Activated naive CD4-positive, alpha-beta T cell treated with anti-CD3 and anti-CD28 coated beads for 36 hours (primary cell): Measurements from ENCODE around the gene MREG. TPM values are rescaled to one million over a fixed set of nuclear protein-coding genes. Genes with fewer than 3 reads are reported as not detected.
A peak's percentile ranks its signal among the peaks of the same experiment; 100 is the strongest.
"Not testable (repeated sequence)": the region's sequence is repeated elsewhere in the genome, so short reads cannot be mapped to it uniquely, and the experiment has no call there.

Source experiments
- CTCF ChIA-PET: fragments of 350-600 bp; sonication (Branson Sonifier 250); formaldehyde crosslinking; loops from one replicate; lab custom pipeline; 2021; ENCODE audit warnings: antibody characterized with exemption; lab: Charles Lee
- DNase-seq: peaks from one replicate; pipeline ENCODE4 v3.0.0-alpha.2; 2020
- H3K27ac Mint-ChIP-seq: one replicate; pipeline ENCODE4 v1.8.0; 2021; ENCODE audit warnings: mild to moderate bottlenecking, mixed read lengths
- H3K27me3 Mint-ChIP-seq: one replicate; pipeline ENCODE4 v1.8.0; 2021; ENCODE audit warnings: low read depth, mixed read lengths
- H3K36me3 Mint-ChIP-seq: one replicate; pipeline ENCODE4 v1.8.0; 2021; ENCODE audit warnings: low read depth, mixed read lengths
- H3K4me1 Mint-ChIP-seq: one replicate; pipeline ENCODE4 v1.8.0; 2021; ENCODE audit warnings: low read depth, mixed read lengths
- H3K4me3 Mint-ChIP-seq: one replicate; pipeline ENCODE4 v1.8.0; 2021; ENCODE audit warnings: mild to moderate bottlenecking, moderate library complexity, mixed read lengths
- H3K9me3 Mint-ChIP-seq: one replicate; pipeline ENCODE4 v1.8.0; 2021; ENCODE audit warnings: mixed read lengths
- intact Hi-C: fragments of 100-400 bp; cut with micrococcal nuclease; formaldehyde crosslinking; loops from one replicate; pipeline ENCODE4 v1.15.1; 2023
- total RNA-seq, 2 experiments: library from RNA; stranded (reverse); gene quantifications; one replicate each; pipeline ENCODE4 v1.2.3, GENCODE V29; 2021

The MREG gene
- total RNA-seq, 2 experiments from 2014 or later = 3.1 to 3.9 TPM

DNA sequence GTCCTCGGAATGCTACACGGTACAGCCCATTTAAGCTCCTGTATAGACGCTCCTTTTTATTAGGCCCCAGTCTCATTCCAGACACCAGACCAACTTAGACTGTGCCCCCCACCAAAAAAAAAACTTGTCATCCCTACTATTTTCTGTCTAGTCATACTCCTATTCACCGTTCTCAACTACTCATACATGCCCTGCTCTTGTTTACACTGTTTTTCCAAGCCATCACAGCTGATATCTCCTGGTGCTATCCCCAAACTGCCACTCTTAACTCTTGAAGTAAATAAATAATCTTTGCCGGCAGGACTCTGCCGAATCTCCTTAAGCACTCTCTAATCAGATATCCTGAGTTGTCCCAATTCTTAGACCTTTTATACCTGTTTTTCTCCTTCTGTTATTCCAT lies 86.4 kb downstream of the MREG start:
- intact Hi-C loops, H3K27me3 Mint-ChIP-seq, H3K27ac Mint-ChIP-seq, H3K36me3 Mint-ChIP-seq, CTCF ChIA-PET, H3K4me3 Mint-ChIP-seq, DNase-seq, H3K9me3 Mint-ChIP-seq, H3K4me1 Mint-ChIP-seq: not testable (repeated sequence)

DNA sequence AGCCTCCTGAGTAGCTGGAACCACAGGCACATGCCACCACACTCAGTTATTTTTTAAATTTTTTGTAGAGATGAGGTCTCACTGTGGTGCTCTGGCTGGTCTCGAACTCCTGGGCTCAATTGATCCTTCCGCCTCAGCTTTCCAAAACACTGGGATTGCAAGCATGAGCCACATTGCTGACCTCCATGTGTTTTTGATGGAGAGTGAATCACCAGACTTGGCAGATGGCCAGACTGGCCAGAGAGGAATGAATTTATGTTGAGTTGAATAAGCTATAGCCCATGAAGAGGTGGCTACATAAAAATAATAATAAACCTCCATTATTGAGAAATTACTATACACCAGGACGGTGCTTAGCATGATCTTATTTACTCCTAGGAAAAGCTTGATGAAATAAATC lies 91.5 kb downstream of the MREG start:
- no peak overlapping the region for H3K27ac Mint-ChIP-seq
- intact Hi-C loops = no loop called here
- H3K9me3 Mint-ChIP-seq = no peaks in the 10 kb centered on the region
- H3K36me3 Mint-ChIP-seq = no peaks in the 10 kb centered on the region
- no peaks in the 10 kb centered on the region for H3K27me3 Mint-ChIP-seq
- H3K4me3 Mint-ChIP-seq = no peak overlapping the region
- DNase-seq = no peak
- CTCF ChIA-PET = interaction anchor here (0.7 to 2.0 kb wide), 2 partner anchors 10 to 447 kb away, joined by 3 to 8 read pairs; no protein-coding TSS in a partner anchor
- H3K4me1 Mint-ChIP-seq = no peaks in the 10 kb centered on the region

DNA sequence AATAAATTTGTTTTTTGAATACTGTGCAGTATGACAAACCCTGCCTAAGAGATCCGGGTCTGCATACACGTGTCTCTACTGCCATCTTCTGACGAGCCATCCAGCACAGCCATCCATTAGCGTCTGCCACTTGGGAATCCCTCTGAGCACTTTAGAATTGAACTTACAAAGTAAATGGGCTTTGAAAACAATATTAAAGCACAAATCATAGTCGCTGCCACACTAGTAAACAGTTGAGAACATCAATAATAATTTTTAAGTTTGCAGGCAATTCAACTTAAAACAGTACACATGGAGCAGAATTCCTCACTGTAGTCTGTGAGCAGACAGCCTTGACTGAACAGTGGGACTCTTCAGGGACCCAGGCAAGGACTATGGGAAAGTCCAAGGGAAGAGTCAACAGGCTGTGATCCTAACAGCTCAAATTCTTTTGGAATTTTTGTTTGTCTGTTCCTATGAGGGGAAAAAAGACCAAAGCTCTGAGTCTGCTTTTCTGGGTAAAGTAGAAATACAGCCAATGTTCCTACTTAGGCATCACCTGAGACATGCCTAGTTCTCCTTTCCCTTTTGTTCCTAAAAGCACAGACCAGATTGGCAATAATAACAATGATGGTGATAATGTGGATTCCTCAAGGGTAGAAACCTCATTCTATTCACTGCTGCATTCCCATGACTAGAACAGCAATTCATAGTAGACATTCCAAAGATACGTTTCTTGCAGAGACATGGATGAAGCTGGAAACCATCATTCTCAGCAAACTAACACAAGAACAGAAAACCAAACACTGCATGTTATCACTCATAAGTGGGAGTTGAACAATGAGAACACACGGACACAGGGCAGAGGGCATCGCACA lies 92.9 kb downstream of the MREG start:
- no peaks in the 10 kb centered on the region for H3K36me3 Mint-ChIP-seq
- no peaks in the 10 kb centered on the region for H3K9me3 Mint-ChIP-seq
- H3K27me3 Mint-ChIP-seq = no peaks in the 10 kb centered on the region
- intact Hi-C loops = loop anchor here (1.0 kb wide), 1 partner anchor 466 kb away; no protein-coding TSS in a partner anchor
- peak; percentile 80 for DNase-seq
- CTCF ChIA-PET = interaction anchor here (0.6 to 2.0 kb wide), 7 partner anchors 11 to 746 kb away, joined by 3 to 8 read pairs (median 3); no protein-coding TSS in a partner anchor
- H3K4me3 Mint-ChIP-seq = no peak overlapping the region
- H3K27ac Mint-ChIP-seq = no peak overlapping the region
- H3K4me1 Mint-ChIP-seq = no peaks in the 10 kb centered on the region

DNA sequence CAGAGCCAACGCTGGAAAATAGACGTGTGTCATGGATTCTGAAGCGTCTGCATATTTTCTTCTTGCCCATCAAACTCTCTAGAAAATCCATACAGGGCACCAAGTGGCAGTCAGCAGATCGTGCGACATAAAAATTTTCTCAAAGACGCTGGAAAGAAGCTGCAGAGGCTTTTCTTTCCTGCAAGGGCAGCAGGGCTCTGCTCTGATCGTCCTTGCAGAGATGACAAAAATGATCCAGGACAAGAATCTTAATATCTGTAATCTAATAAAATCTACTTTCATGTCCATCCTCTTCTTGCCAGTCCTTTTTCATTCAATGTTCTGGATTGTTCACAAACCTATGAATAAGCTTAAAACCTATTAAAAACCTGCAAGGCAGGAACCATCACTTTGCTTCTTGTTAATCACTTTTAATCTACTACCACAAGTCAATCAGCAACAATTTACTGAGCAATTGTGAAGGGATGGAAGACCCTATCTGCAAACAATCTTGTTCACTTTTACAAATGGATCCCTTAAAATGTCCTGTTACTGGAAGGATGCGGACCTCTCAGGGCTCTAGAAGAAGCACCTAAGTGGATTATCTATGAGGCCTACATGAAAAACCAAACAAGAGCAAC lies 93.6 kb downstream of the MREG start:
- no peaks in the 10 kb centered on the region for H3K9me3 Mint-ChIP-seq
- no peaks in the 10 kb centered on the region for H3K4me1 Mint-ChIP-seq
- no peaks in the 10 kb centered on the region for H3K27me3 Mint-ChIP-seq
- no peak for DNase-seq
- CTCF ChIA-PET = interaction anchor here (0.6 to 1.5 kb wide), 8 partner anchors 9 to 745 kb away, joined by 3 to 6 read pairs (median 3); no protein-coding TSS in a partner anchor
- H3K36me3 Mint-ChIP-seq = no peaks in the 10 kb centered on the region
- intact Hi-C loops = loop anchor here (1.0 kb wide), 1 partner anchor 465 kb away; no protein-coding TSS in a partner anchor
- no peak overlapping the region for H3K4me3 Mint-ChIP-seq
- no peak overlapping the region for H3K27ac Mint-ChIP-seq

DNA sequence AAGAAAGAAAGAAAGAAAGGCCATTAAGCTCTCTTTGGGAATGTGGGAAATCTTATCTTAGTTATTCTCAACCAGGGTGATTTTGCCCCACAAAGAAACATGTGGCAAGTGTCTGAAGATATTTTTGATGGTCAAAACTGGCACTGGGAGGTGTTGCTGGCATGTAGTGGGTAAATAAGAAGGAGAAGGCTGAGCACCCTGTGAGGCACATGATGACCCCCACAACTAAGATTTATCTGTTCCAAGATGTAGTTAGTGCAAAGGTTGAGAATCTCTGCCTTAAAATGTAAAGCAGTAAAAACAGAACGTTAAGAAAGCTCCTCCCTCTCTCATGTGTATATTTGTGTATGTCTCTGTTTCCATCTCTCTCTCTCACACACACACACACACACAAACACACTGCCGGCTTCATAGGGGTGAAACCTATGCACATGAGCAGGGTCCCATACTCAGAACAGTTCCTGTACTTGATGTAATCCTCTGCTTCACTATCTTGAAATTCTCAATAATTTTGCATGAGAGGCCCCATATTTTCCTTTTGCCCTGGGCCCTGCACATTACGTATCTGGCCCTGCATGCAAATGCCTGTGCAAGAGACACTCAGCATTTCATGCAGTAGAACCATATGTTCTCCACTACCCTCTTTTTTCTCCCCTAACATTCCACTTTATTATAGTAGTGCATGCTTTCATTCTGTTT lies 94.3 kb downstream of the MREG start:
- Mint-ChIP-seq H3K27ac (no peak overlapping the region), H3K36me3 (no peaks in the 10 kb centered on the region), H3K4me1 (no peaks in the 10 kb centered on the region), H3K9me3 (no peaks in the 10 kb centered on the region), H3K27me3 (no peaks in the 10 kb centered on the region), H3K4me3 (no peak overlapping the region)
- CTCF ChIA-PET = interaction anchor here (0.6 to 1.5 kb wide), 6 partner anchors 10 to 467 kb away, joined by 3 to 6 read pairs (median 3); no protein-coding TSS in a partner anchor
- intact Hi-C loops = no loop called here
- no peak for DNase-seq

DNA sequence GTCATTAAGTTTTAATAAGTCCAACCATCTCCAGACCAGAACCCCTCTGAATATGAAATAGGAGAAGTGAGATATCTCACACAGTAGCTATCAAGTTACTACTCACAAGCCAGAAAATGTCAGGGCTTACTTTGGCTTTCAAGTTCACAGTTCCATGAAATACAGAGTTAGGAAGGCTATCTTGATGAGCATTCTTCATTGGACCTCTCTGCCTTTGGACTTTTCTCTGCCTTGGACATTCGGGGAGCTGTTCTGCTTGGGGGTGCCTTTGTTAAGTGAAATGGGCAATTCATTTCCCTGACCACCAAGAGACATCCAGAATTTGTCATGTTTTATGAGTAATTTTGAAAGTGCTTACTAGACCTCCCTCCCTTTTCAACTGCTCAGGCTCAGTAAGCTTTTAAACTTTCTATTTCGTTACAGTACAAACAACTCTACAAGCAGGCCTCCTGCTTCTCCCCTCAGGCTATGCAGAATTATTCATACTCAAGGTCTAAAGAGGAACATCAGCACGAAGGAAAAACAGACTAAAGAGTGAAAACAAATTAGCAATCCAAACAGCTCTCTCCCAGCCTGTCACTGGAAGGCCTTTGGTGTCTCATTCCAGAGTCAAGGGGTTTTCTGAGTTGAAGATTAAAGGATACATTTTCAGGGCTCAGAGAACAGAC lies 95.3 kb downstream of the MREG start:
- Mint-ChIP-seq H3K27ac (no peak overlapping the region), H3K4me3 (no peak overlapping the region), H3K27me3 (no peaks in the 10 kb centered on the region), H3K9me3 (no peaks in the 10 kb centered on the region), H3K4me1 (no peaks in the 10 kb centered on the region), H3K36me3 (no peaks in the 10 kb centered on the region)
- intact Hi-C loops = no loop called here
- CTCF ChIA-PET = no interaction called here
- no peak for DNase-seq

DNA sequence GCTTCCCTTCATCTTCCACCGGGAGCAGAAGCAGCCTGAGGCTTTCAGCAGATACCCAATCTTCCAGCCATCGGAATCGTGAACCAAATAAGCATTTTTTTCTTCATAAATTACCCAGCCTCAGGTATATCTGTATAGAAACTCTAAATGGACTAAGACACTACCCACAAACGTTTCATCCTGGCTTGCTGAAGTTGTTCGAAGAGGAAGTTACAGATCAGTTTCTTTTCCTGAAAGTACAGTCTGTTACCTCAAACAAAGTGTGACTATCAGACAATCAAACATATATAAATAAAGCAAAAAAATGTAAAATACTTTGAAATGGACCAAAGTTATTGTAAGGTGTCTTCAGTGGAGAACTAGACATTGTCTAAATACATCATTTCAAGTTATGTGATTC lies 97.9 kb downstream of the MREG start:
- H3K27me3 Mint-ChIP-seq = no peaks in the 10 kb centered on the region
- CTCF ChIA-PET = no interaction called here
- no peak for DNase-seq
- H3K27ac Mint-ChIP-seq = no peak overlapping the region
- no peaks in the 10 kb centered on the region for H3K9me3 Mint-ChIP-seq
- no peaks in the 10 kb centered on the region for H3K36me3 Mint-ChIP-seq
- intact Hi-C loops = no loop called here
- no peak overlapping the region for H3K4me3 Mint-ChIP-seq
- no peaks in the 10 kb centered on the region for H3K4me1 Mint-ChIP-seq

DNA sequence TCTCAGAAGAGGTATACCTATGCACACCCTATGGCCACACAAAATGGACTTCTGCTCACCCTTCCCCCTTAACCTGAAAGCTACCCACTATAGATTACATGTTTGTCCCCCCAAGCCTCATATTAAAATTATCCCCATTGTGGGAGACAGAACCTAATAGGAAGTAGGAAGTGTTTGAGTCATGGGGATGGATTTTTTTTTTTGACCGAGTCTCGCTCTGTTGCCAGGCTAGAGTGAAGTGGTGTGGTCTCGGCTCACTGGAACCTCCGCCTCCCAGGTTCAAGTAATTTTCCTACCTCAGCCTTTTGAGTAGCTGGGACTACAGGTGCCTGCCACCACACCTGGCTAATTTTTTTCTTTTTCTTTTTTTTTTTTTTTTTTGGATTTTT lies 98.6 kb downstream of the MREG start:
- H3K4me1 Mint-ChIP-seq = no peaks in the 10 kb centered on the region
- no peak overlapping the region for H3K27ac Mint-ChIP-seq
- DNase-seq = no peak
- intact Hi-C loops = no loop called here
- H3K4me3 Mint-ChIP-seq = no peak overlapping the region
- no peaks in the 10 kb centered on the region for H3K27me3 Mint-ChIP-seq
- CTCF ChIA-PET = no interaction called here
- no peaks in the 10 kb centered on the region for H3K9me3 Mint-ChIP-seq
- H3K36me3 Mint-ChIP-seq = no peaks in the 10 kb centered on the region

DNA sequence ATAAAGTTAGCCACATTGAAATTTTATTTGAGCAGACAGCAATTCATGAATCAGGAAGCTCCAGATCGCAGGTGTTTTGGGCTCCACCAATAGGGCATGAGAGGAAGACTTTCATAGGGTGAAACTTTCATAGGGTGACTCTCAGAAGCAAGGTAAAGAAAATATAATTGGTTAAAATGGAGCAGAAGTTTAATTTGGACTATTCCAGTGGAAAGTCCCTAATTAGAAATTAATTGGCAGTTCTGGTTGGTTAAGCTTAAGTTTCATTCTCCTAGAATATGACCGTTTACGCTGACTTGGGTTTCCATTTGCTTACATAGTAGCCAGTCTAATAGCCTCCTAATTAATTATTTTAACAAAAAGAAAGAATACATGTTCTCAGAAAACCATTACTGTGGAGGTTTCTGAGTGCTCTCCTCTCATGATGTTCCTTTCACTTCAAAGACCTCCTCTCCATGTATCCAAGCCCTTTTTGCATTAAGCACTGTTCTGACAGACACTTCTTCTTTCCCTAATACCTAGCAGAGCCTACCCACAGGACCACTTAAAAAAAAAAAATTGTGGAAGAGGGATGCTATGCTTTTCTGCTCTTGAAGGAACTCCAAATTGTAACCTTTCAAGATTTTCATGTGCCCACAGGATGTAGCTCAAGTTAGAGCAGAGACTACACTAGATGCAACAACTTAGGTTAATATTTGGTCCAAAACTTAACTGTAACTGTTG lies 99.1 kb downstream of the MREG start:
- no peaks in the 10 kb centered on the region for H3K9me3 Mint-ChIP-seq
- no peaks in the 10 kb centered on the region for H3K4me1 Mint-ChIP-seq
- H3K27ac Mint-ChIP-seq = no peak overlapping the region
- intact Hi-C loops = no loop called here
- H3K4me3 Mint-ChIP-seq = no peak overlapping the region
- CTCF ChIA-PET = interaction anchor here (0.6 to 0.7 kb wide), 2 partner anchors 13 to 45 kb away, joined by 4 to 6 read pairs; no protein-coding TSS in a partner anchor
- no peaks in the 10 kb centered on the region for H3K36me3 Mint-ChIP-seq
- no peak for DNase-seq
- H3K27me3 Mint-ChIP-seq = no peaks in the 10 kb centered on the region

DNA sequence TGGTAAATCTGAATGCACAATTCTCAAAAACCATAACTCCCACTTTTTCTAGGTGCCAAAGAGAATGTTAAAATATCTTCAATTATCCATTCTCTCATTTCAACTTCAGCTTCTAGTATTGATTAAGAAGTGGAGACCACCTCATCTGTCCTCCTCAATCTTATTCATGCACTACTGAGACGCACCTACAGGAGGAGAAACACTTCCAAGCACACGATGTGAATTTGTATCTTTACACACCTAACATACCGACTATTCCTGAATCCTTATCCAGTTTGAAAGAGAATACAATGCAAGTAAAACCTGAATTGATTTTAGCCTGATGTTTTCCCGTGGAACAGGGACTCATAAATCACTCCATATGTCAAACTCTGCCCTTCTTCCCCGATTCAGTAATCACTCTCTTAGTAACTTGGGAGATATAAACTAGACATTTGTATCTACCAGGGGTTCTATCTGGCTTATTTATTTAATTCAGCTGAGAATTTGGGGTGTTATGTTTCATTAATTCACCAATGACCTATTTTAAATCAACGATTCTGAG lies 101.0 kb downstream of the MREG start:
- no peaks in the 10 kb centered on the region for H3K4me1 Mint-ChIP-seq
- no peak overlapping the region for H3K27ac Mint-ChIP-seq
- no peaks in the 10 kb centered on the region for H3K9me3 Mint-ChIP-seq
- H3K36me3 Mint-ChIP-seq = no peaks in the 10 kb centered on the region
- CTCF ChIA-PET = interaction anchor here (0.6 to 1.2 kb wide), 4 partner anchors 9 to 642 kb away, joined by 3 to 4 read pairs (median 3); no protein-coding TSS in a partner anchor
- H3K4me3 Mint-ChIP-seq = no peak overlapping the region
- DNase-seq = no peak
- peaks cover 2% of the 10 kb centered on the region for H3K27me3 Mint-ChIP-seq
- intact Hi-C loops = no loop called here

DNA sequence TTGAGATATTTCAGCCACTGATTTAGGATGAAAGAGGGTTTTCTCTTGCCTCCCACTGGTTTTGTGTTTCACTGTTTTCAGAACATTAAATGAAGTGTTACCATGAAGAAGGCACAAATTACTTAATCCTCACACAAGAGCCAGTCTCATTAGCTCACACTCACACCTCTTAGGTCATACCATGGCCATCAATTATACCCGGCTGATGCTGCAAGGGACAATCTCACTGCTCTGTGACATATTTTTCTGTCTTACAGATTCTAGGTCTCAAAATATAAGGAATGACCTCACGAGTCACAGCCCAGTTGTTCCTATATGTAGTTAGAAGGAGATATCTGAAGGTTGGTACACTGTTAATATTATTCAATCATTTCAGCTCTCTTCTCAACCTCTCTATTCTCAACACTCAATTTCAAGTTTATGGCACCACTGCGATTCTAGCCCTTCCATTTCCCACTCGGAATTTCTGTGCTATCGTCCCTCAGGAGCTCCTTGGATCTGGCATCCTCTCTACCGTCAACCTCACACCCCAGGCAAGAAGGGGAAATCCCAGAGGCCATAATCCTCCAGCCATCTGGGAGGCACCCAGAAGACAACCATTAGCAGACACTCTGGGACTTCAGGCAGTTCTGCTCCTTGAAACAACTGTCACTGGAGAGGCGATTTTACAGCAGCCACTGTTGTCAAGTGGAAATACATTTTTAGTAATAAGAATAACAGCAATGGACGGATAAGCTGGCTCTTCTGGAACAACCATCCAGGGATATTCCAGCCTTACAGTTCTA lies 101.9 kb downstream of the MREG start:
- Mint-ChIP-seq H3K27ac (no peak overlapping the region), H3K4me1 (no peaks in the 10 kb centered on the region), H3K9me3 (no peaks in the 10 kb centered on the region), H3K36me3 (no peaks in the 10 kb centered on the region), H3K4me3 (no peak overlapping the region), H3K27me3 (peaks cover 2% of the 10 kb centered on the region)
- DNase-seq = no peak
- intact Hi-C loops = no loop called here
- CTCF ChIA-PET = no interaction called here
